Calu3 (cell line): Measurements from ENCODE around the gene ZBTB39. TPM values are rescaled to one million over a fixed set of nuclear protein-coding genes. Genes with fewer than 3 reads are reported as not detected.

ENCODE experiments used
- BruUV-seq: library from RNA; stranded (reverse); fragments of 400-500 nt; replicated peaks from 2 replicates; lab custom pipeline; 2021; lab: Mats Ljungman, UMichigan
- CTCF ChIA-PET: fragments of 300-600 bp; sonication (Branson Sonifier 250); formaldehyde crosslinking; loops from one replicate; lab custom pipeline; 2022; ENCODE audit warnings: antibody characterized with exemption; lab: Charles Lee
- DNase-seq: peaks from one replicate; pipeline ENCODE4 v3.0.0; 2022
- H3K27ac Mint-ChIP-seq: one replicate; pipeline ENCODE4 v1.8.0; 2022; ENCODE audit warnings: mixed read lengths; ENCODE audit not compliant: unreplicated experiment
- H3K27me3 Mint-ChIP-seq: one replicate; pipeline ENCODE4 v1.8.0; 2022; ENCODE audit warnings: mixed read lengths; ENCODE audit not compliant: unreplicated experiment
- H3K36me3 Mint-ChIP-seq: one replicate; pipeline ENCODE4 v1.8.0; 2022; ENCODE audit warnings: mild to moderate bottlenecking, moderate library complexity, mixed read lengths; ENCODE audit not compliant: insufficient read depth, unreplicated experiment
- H3K4me1 Mint-ChIP-seq: one replicate; pipeline ENCODE4 v1.8.0; 2022; ENCODE audit warnings: mild to moderate bottlenecking, low read depth, mixed read lengths; ENCODE audit not compliant: unreplicated experiment
- H3K4me3 Mint-ChIP-seq: one replicate; pipeline ENCODE4 v1.8.0; 2022; ENCODE audit warnings: mild to moderate bottlenecking, low read depth, moderate library complexity, mixed read lengths; ENCODE audit not compliant: unreplicated experiment
- H3K9me3 Mint-ChIP-seq: one replicate; pipeline ENCODE4 v1.8.0; 2022; ENCODE audit warnings: low read depth, mixed read lengths; ENCODE audit not compliant: unreplicated experiment
- CTCF ChIP-seq: fragments of 200-600 bp; IDR thresholded peaks from one replicate; pipeline ENCODE4 v1.8.0; 2022; ENCODE audit warnings: antibody characterized with exemption; ENCODE audit not compliant: unreplicated experiment
- intact Hi-C: fragments of 100-400 bp; cut with micrococcal nuclease; formaldehyde crosslinking; loops from one replicate; pipeline ENCODE4 v1.10.0; 2022; ENCODE audit not compliant: unreplicated experiment
- total RNA-seq: library from RNA; stranded (reverse); gene quantifications from 2 replicates; pipeline ENCODE4 v1.2.3, GENCODE V29; 2022

ZBTB39 gene
- total RNA-seq, 1 experiment from 2014 or later, result 10.8 TPM

GRCh38 chr12:57016348-57016747, 10.0 kb upstream of the ZBTB39 start, which contains the start of gene TAC3:
TSS of gene TAC3 (minus strand) at chr12:57016529. CDS start at chr12:57015797, 732 bp downstream.
- CTCF ChIA-PET, result interaction anchor here (1.2 kb wide), 1 partner anchor 9 kb away, joined by 7 read pairs; no protein-coding TSS in a partner anchor
- H3K4me3 Mint-ChIP-seq, result no peak within 1 kb of the TSS
- no peak for DNase-seq
- no TSS peak for BruUV-seq
- intact Hi-C loops, result no loop called here
- no peak within 1 kb of the TSS for H3K27ac Mint-ChIP-seq
- peaks cover 51% of the 10 kb centered on the region for H3K27me3 Mint-ChIP-seq
- no peak for TF ChIP-seq CTCF
- no peaks in the 10 kb centered on the region for H3K36me3 Mint-ChIP-seq
- no peaks in the 10 kb centered on the region for H3K4me1 Mint-ChIP-seq
- no peaks in the 10 kb centered on the region for H3K9me3 Mint-ChIP-seq

GRCh38 chr12:57012600-57013465, 6.5 kb upstream of the ZBTB39 start:
- H3K4me1 Mint-ChIP-seq, result no peaks in the 10 kb centered on the region
- no TSS peak for BruUV-seq
- no peaks in the 10 kb centered on the region for H3K9me3 Mint-ChIP-seq
- CTCF ChIA-PET, result interaction anchor here (1.0 kb wide), 1 partner anchor 11 kb away, joined by 3 read pairs; no protein-coding TSS in a partner anchor
- H3K36me3 Mint-ChIP-seq, result no peaks in the 10 kb centered on the region
- no peak for DNase-seq
- intact Hi-C loops, result no loop called here
- H3K27ac Mint-ChIP-seq, result no peak overlapping the region
- no peak for TF ChIP-seq CTCF
- H3K4me3 Mint-ChIP-seq, result no peak overlapping the region
- peaks cover 70% of the 10 kb centered on the region for H3K27me3 Mint-ChIP-seq

GRCh38 chr12:57011438-57012424, 5.4 kb upstream of the ZBTB39 start:
- intact Hi-C loops, result no loop called here
- H3K4me1 Mint-ChIP-seq, result no peaks in the 10 kb centered on the region
- H3K36me3 Mint-ChIP-seq, result peaks cover 2% of the 10 kb centered on the region
- BruUV-seq, result no TSS peak
- no peaks in the 10 kb centered on the region for H3K9me3 Mint-ChIP-seq
- peaks cover 70% of the 10 kb centered on the region for H3K27me3 Mint-ChIP-seq
- DNase-seq, result no peak
- H3K27ac Mint-ChIP-seq, result no peak overlapping the region
- no peak for TF ChIP-seq CTCF
- CTCF ChIA-PET, result interaction anchor here (0.5 to 0.9 kb wide), 2 partner anchors 117 to 172 kb away, joined by 3 to 6 read pairs; partner anchors contain the start of gene LRP1
- no peak overlapping the region for H3K4me3 Mint-ChIP-seq

GRCh38 chr12:57010627-57011247, 4.4 kb upstream of the ZBTB39 start:
- Mint-ChIP-seq H3K36me3 (peaks cover 12% of the 10 kb centered on the region), H3K27ac (no peak overlapping the region), H3K4me1 (peaks cover 4% of the 10 kb centered on the region), H3K9me3 (no peaks in the 10 kb centered on the region), H3K27me3 (peaks cover 63% of the 10 kb centered on the region), H3K4me3 (no peak overlapping the region)
- CTCF ChIA-PET, result interaction anchor here (0.5 to 0.9 kb wide), 3 partner anchors 118 to 751 kb away, joined by 3 to 6 read pairs (median 4); partner anchors contain the start of gene LRP1
- no peak for DNase-seq
- no peak for TF ChIP-seq CTCF
- BruUV-seq, result no TSS peak
- intact Hi-C loops, result no loop called here
